Lower leg skin (tissue), 3 donors: ENCODE data around the gene GPR32.

ENCODE experiments used
- POLR2A ChIP-seq, 2 donors: fragments of 450-650 bp; IDR thresholded peaks; one replicate each; pipeline ENCODE4 v1.6.1; 2016 to 2017; ENCODE audit warnings: antibody characterized with exemption in 2 of 2, mild to moderate bottlenecking in 1 of 2, moderate library complexity in 1 of 2
- TF ChIP-seq, protein P1 (sequence below), 3 donors: fragments of 450-650 bp; IDR thresholded peaks; one replicate each; pipeline ENCODE4 v1.5.1; 2016; ENCODE audit warnings: antibody characterized with exemption in 3 of 3, mild to moderate bottlenecking in 3 of 3, moderate library complexity in 2 of 3

GRCh38 chr19:50790922-50791467 lies 20.7 kb downstream of the GPR32 start:
- TF ChIP-seq, protein P1, sequence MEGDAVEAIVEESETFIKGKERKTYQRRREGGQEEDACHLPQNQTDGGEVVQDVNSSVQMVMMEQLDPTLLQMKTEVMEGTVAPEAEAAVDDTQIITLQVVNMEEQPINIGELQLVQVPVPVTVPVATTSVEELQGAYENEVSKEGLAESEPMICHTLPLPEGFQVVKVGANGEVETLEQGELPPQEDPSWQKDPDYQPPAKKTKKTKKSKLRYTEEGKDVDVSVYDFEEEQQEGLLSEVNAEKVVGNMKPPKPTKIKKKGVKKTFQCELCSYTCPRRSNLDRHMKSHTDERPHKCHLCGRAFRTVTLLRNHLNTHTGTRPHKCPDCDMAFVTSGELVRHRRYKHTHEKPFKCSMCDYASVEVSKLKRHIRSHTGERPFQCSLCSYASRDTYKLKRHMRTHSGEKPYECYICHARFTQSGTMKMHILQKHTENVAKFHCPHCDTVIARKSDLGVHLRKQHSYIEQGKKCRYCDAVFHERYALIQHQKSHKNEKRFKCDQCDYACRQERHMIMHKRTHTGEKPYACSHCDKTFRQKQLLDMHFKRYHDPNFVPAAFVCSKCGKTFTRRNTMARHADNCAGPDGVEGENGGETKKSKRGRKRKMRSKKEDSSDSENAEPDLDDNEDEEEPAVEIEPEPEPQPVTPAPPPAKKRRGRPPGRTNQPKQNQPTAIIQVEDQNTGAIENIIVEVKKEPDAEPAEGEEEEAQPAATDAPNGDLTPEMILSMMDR (IDR thresholded peaks at IDR 0.05): no peak
- no peak for TF ChIP-seq POLR2A (IDR thresholded peaks at IDR 0.05)
